Right lobe of liver (tissue), 6 donors: ENCODE results near the gene CREB5. TPM values are rescaled to one million over a fixed set of nuclear protein-coding genes. Genes with fewer than 3 reads are reported as not detected.

Experiments
- ATAC-seq, 4 donors: fragments of 200-7000 bp; cut with Tn5 transposase; one replicate each; pipeline ENCODE4 v1.9.1; 2020; ENCODE audit warnings: mild to moderate bottlenecking in 4 of 4, moderate library complexity in 4 of 4
- DNase-seq, 3 donors: peaks; one replicate each; pipeline ENCODE4 v3.0.0-alpha.2; 2020
- H3K27ac ChIP-seq, 3 donors: fragments of 200-600 bp; one replicate each; pipeline ENCODE4 v1.8.0; 2022
- H3K27me3 ChIP-seq, 2 donors: fragments of 200-600 bp; one replicate each; pipeline ENCODE4 v1.8.0; 2022
- H3K36me3 ChIP-seq, 4 donors: fragments of 200-600 bp; sonication (generic) in 1 of 4; one replicate each; pipeline versions ENCODE4 v1.5.1 to v1.8.0; 2017 to 2022; ENCODE audit warnings: control low read depth in 1 of 4
- H3K4me1 ChIP-seq, 4 donors: fragments of 200-600 bp; sonication (generic) in 1 of 4; one replicate each; pipeline versions ENCODE4 v1.5.1 to v1.8.0; 2017 to 2022; ENCODE audit warnings: control low read depth in 1 of 4
- H3K4me3 ChIP-seq, 3 donors: fragments of 200-600 bp; one replicate each; pipeline ENCODE4 v1.8.0; 2022
- H3K9me3 ChIP-seq, 4 donors: fragments of 200-600 bp; sonication (generic) in 1 of 4; one replicate each; pipeline versions ENCODE4 v1.5.1 to v1.8.0; 2017 to 2022; ENCODE audit warnings: control low read depth in 1 of 4
- POLR2A ChIP-seq: fragments of 450-650 bp; IDR thresholded peaks from one replicate; pipeline ENCODE4 v1.6.1; 2017; ENCODE audit warnings: antibody characterized with exemption, mild to moderate bottlenecking
- WGBS: methylation state at CpG from one replicate; pipeline ENCODE4 v1.1.6; 2018; ENCODE audit warnings: low coverage, low lambda C conversion rate; ENCODE audit not compliant: insufficient coverage; ENCODE audit errors: missing lambda C conversion rate; 5-methylcytosine and 5-hydroxymethylcytosine counted together
- intact Hi-C, 2 donors: fragments of 100-400 bp; cut with DNase I; formaldehyde crosslinking; loops; one replicate each; pipeline versions ENCODE4 v1.11.2 to v1.14.1; 2022
- total RNA-seq, 6 experiments: library from RNA; depleted of rRNA in 2 of 6; stranded (reverse); fragments of >200 nt in 2 of 6; fragmentation: NEBNext Ultra II Directional in 3 of 6; extraction: Animal tissue kit (Norgen Biotek cat#: 25700) in 3 of 6; gene quantifications; one replicate each; pipeline versions ENCODE4 v1.1.0 to v1.2.4, GENCODE V29; 2016 to 2023
- TF ChIP-seq, protein P1 (sequence below), 4 donors: fragments of 200-600 bp in 3 of 4; fragments of 450-650 bp in 1 of 4; IDR thresholded peaks; one replicate each; pipeline versions ENCODE4 v1.5.1 to v1.8.0; 2016 to 2022; ENCODE audit warnings: antibody characterized with exemption in 4 of 4, mild to moderate bottlenecking in 2 of 4
- donor health status: DM: no; HTN: yes; CAD: no.
- donor health status: DM: no; HTN: no; CAD: no.
- donor health status: DM: no; HTN: no; CAD: no.
- donor health status: DM: no; HTN: yes; CAD: no.
- donor health status: DM: no; HTN: yes; CAD: no.

CREB5 gene
- total RNA-seq, 6 experiments from 2014 or later, result 0.48 to 6.3 (median 1.4) TPM

DNA sequence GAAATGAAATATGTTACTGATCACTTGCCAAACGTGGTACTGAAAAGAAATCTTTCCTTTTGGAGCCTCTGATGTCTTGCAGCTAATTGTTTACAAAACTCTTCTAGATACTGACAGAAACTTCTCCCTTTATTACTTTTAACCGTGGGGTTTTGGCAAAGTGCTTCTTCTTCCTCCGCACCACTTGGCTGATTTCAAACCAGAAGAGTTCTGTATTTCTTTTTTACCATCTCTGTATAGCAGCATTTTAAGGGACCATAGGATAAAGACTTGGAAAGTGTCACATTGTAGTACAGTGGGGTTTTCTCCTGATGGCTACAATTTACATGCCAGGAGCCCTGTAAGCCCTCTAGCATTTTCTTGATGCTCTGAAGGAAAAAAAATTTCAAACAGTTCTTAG, 21.9 kb upstream of the CREB5 start:
- ATAC-seq (no peak), DNase-seq (no peak)
- H3K27me3 ChIP-seq, result peaks cover 0 to 10% of the 10 kb centered on the region in 2 donors
- no peaks in the 10 kb centered on the region for H3K36me3 ChIP-seq
- TF ChIP-seq, protein P1, sequence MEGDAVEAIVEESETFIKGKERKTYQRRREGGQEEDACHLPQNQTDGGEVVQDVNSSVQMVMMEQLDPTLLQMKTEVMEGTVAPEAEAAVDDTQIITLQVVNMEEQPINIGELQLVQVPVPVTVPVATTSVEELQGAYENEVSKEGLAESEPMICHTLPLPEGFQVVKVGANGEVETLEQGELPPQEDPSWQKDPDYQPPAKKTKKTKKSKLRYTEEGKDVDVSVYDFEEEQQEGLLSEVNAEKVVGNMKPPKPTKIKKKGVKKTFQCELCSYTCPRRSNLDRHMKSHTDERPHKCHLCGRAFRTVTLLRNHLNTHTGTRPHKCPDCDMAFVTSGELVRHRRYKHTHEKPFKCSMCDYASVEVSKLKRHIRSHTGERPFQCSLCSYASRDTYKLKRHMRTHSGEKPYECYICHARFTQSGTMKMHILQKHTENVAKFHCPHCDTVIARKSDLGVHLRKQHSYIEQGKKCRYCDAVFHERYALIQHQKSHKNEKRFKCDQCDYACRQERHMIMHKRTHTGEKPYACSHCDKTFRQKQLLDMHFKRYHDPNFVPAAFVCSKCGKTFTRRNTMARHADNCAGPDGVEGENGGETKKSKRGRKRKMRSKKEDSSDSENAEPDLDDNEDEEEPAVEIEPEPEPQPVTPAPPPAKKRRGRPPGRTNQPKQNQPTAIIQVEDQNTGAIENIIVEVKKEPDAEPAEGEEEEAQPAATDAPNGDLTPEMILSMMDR (IDR thresholded peaks at IDR 0.05), result no peak
- TF ChIP-seq POLR2A, result no peak
- H3K4me1 ChIP-seq, result no peaks in the 10 kb centered on the region
- H3K4me3 ChIP-seq, result no peak overlapping the region
- no peak overlapping the region for H3K27ac ChIP-seq
- intact Hi-C loops, result loop anchor here in 1 of 2 donors (5.0 kb wide), 1 partner anchor 232 kb away; no protein-coding TSS in a partner anchor
- no peaks in the 10 kb centered on the region for H3K9me3 ChIP-seq
- WGBS, result 32% methylated on average over 3 of the region's 3 CpGs

DNA sequence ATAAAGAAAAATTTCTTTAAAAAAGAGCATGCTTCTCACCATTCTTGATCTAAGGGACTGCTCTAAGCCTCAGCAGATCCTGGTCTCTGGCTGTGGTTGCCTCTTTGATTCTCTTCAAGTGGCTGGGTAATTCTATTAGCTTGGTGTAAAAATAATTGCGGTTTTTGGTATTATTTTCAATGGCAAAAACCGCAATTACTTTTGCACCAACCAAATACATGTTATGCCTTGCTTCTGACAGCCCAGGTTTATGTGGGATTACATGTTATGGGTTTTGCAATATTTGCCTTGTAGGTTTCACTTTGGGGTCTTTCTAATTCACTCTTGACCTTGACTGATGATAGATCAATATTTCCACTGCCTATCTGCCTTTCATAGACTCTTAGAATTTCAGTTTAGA, 20.0 kb upstream of the CREB5 start:
- no peaks in the 10 kb centered on the region for H3K9me3 ChIP-seq
- no peaks in the 10 kb centered on the region for H3K4me1 ChIP-seq
- intact Hi-C loops, result loop anchor here in 1 of 2 donors (5.0 kb wide), 1 partner anchor 230 kb away; no protein-coding TSS in a partner anchor
- H3K36me3 ChIP-seq, result no peaks in the 10 kb centered on the region
- TF ChIP-seq, protein P1 (IDR thresholded peaks at IDR 0.05), result no peak
- no peak for TF ChIP-seq POLR2A
- no peak overlapping the region for H3K27ac ChIP-seq
- 55% methylated on average over 2 of the region's 2 CpGs for WGBS
- no peak for ATAC-seq
- no peak overlapping the region for H3K4me3 ChIP-seq
- peaks cover 0 to 10% of the 10 kb centered on the region in 2 donors for H3K27me3 ChIP-seq
- DNase-seq, result no peak

DNA sequence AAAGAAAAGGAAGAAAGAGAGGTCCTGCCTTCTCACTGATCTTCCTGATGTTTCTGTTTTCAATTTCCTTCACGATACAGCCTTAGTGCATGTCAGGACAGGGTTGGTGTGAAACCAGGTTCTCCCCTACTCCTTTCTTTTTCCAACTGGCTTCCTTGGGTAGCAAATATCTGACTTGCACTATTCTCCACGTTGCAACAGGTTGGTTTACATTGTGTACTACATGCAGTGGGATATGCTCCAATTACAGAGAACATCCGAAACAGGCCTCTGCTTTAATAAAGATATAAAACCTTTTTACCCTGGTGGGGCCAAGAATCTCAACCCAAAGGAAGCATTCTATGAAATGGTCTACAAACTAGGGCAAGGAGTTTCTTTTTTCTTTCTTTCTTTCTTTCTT, 16.9 kb upstream of the CREB5 start:
- intact Hi-C loops, result no loop called here
- TF ChIP-seq, protein P1 (IDR thresholded peaks at IDR 0.05), result no peak
- TF ChIP-seq POLR2A, result no peak
- H3K4me3 ChIP-seq, result no peak overlapping the region
- H3K36me3 ChIP-seq, result no peaks in the 10 kb centered on the region
- DNase-seq (no peak), ATAC-seq (no peak)
- no peaks in the 10 kb centered on the region for H3K9me3 ChIP-seq
- no peaks in the 10 kb centered on the region for H3K4me1 ChIP-seq
- WGBS, result 29% methylated on average over 3 of the region's 3 CpGs
- H3K27me3 ChIP-seq, result peaks cover 0 to 10% of the 10 kb centered on the region in 2 donors
- H3K27ac ChIP-seq, result no peak overlapping the region

DNA sequence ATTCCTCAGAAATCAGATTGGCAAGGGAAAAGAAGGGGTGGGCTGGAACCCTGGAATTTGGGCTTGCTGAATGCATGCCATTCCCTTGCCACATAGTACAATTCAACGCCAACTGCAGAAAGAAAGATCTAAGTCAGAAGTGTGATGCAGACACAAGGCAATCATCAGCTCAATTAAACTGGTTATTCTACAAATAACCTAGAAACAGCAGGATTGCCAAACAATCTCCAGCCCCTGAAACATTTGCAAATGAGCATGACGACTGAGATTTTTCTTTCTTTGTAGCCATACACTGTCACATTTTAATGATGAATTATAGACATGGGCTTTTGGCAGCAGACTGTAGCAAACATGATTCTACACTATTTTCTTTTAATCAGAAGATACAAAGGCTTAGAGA, 16.5 kb upstream of the CREB5 start:
- 43% methylated on average over 2 of the region's 2 CpGs for WGBS
- DNase-seq (no peak), ATAC-seq (no peak)
- peaks cover 0 to 10% of the 10 kb centered on the region in 2 donors for H3K27me3 ChIP-seq
- TF ChIP-seq, protein P1 (IDR thresholded peaks at IDR 0.05), result no peak
- TF ChIP-seq POLR2A, result no peak
- no peaks in the 10 kb centered on the region for H3K9me3 ChIP-seq
- intact Hi-C loops, result no loop called here
- H3K27ac ChIP-seq, result no peak overlapping the region
- H3K36me3 ChIP-seq, result no peaks in the 10 kb centered on the region
- H3K4me3 ChIP-seq, result no peak overlapping the region
- H3K4me1 ChIP-seq, result no peaks in the 10 kb centered on the region

DNA sequence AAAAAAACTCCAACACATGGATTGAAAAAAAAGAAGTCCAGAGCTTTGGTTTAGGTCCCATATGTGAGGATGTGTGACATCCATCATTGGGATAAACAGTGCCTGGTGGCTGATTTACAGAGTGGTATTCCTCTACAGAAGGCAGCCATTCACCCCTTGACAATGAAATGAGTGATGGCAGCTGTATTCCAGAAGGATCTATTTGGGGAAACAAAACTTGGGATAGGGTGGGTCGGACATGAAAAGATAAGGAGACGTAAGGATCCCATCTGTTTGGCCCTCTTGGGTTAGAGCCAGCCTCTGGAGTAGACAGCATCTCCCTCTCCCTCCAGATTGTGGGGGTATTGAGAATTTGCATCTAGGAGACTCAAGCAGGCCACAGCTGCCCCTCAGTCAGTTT, 15.2 kb upstream of the CREB5 start:
- ATAC-seq (no peak), DNase-seq (no peak)
- WGBS, result 44% methylated on average over 2 of the region's 2 CpGs
- no peak for TF ChIP-seq POLR2A
- TF ChIP-seq, protein P1 (IDR thresholded peaks at IDR 0.05), result no peak
- no peaks in the 10 kb centered on the region for H3K4me1 ChIP-seq
- no peak overlapping the region for H3K4me3 ChIP-seq
- peaks cover 0 to 9% of the 10 kb centered on the region in 2 donors for H3K27me3 ChIP-seq
- H3K27ac ChIP-seq, result no peak overlapping the region
- intact Hi-C loops, result no loop called here
- no peaks in the 10 kb centered on the region for H3K36me3 ChIP-seq
- no peaks in the 10 kb centered on the region for H3K9me3 ChIP-seq
